Measurements from ENCODE around the gene SUV39H1.
"Not testable (repeated sequence)": the region's sequence is repeated elsewhere in the genome, so short reads cannot be mapped to it uniquely, and the experiment has no call there.

The SUV39H1 gene

DNA sequence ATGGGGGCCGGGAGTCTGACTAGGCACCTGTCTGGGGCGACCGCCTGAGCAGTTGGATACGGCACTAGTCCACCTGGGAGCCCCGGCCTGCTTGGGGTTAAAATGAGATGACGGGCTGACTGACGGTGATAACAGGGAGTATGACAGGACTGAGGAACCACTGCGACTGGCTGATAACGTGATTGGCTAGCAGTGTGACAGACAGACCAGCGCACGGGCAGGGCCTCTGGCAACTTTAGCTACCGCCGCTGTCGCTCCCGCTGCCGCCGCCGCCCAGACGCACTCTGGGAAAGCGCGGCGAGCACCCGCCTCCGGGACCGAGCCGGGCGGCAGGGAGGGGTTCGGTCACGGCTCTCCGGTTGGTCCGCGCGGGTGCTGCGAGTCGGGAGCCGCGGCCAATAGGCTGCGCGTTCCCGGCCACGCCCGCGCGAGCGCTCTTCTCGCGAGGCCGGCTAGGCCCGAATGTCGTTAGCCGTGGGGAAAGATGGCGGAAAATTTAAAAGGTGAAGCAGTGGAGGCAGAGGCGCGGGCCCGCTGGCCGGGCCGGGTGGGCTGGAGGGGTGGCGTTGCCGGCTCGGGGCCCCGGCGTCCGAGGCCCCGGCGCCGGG, at the start of gene SUV39H1:
Gene SUV39H1, plus strand, starts transcription at position 434 of the 608 bp plus-strand sequence. Its CDS starts 51 bp downstream, at position 485.
- DNase-seq, result peak; percentile 92

GRCh38 chrX:48648336-48648751, 48.2 kb upstream of the SUV39H1 start:
- DNase-seq, result peak; percentile 30

DNA sequence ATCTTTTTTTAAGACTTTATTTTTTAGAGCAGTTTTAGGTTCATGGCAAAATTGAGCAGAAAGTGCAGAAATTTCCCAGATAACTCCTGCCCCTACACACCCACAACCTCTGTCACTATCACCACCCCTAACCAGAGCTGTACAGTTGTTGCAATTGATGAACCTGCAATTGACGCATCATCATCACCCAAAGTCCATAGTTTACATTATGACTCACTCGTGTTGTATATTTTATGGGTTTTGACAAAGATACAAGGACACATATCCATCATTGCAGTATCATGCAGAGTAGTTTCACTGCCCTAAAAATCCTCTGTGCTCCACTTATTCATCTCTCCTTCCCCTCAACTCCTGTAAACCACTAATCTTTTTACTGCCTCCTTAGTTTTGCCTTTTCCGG, 47.4 kb upstream of the SUV39H1 start:
- DNase-seq, result no peak

DNA sequence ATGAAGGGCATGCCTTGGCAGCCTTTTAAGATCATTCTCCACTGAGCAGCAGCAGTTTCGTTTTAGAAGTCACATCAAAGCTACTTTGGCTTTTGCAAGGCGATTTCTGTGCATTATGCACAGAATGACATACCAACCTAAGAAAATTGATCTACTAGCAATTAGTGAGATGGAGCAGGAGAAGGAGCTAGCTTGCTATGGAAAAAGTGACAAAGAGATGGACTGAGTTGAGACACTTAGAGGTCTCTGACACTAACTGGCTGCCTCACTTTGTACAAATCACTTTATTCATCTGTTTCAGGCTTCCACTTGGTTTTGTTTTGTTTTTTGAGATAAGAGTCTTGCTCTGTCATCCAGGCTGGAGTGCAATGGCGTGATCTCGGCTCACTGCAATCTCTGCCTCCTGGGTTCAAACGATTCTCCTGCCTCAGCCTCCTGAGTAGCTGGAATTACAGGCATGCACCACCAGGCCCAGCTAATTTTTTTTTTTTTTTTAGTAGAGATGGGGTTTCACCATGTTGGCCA, 44.4 kb upstream of the SUV39H1 start:
- not testable (repeated sequence) for DNase-seq

DNA sequence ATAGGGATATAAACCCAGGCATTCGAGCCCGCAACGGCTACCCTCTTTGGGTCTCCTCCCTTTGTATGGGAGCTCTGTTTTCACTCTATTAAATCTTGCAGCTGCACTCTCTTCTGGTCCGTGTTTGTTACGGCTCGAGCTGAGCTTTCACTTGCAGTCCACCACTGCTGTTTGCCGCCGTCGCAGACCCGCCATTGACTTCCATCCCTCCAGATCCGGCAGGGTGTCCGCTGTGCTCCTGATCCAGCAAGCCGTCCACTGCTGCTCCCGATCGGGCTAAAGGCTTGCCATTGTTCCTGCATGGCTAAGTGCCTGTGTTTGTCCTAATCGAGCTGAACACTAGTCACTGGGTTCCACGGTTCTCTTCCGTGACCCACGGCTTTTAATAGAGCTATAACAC, 41.8 kb upstream of the SUV39H1 start:
- DNase-seq, result not testable (repeated sequence)

DNA sequence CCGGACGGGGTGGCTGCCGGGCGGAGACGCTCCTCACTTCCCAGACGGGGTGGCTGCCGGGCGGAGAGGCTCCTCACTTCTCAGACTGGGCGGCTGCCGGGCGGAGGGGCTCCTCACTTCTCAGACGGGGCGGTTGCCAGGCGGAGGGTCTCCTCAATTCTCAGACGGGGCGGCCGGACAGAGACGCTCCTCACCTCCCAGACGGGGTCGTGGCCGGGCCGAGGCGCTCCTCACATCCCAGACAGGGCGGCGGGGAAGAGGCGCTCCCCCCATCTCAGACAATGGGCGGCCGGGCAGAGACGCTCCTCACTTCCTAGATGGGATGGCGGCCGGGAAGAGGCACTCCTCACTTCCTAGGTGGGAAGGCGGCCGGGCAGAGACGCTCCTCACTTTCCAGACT, 36.8 kb upstream of the SUV39H1 start:
- DNase-seq, result not testable (repeated sequence)

DNA sequence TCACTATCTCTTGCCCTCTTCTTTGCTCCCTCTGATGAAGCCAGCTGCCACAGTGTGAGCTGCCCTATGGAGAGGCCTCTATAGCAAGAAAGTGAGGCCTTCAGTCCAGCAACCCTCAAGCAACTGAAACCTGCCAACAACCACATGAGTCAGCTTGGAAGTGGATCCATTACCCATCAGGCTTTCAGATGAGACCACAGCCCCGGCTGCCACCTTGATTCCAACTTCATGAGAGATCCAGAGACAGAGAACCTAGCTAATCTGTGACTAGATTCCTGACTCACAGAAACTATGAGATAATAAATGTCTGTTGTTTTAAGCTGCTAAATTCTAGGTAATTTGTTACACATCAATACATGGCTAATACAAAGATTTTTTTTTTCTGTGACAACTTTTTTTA, 33.3 kb upstream of the SUV39H1 start:
- no peak for DNase-seq

DNA sequence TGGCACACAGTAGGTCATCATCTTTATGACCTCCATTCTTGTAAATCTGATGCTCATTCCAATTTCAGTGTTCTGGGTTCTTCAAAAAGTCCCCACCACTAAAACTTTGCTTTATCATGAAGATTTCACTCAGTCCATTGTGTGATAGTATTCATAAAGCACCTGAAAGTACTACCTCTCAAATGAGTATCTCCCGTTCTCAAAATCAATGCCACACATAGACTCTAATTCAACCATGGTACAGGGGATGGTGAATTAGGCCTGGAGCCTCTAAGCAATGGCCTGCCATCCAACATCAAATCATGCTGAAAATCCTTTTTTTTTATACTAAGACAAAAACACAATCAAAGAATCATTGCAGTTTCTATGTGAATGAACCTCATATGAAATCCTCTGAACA, 32.4 kb upstream of the SUV39H1 start:
- no peak for DNase-seq

GRCh38 chrX:48665991-48666390, 30.5 kb upstream of the SUV39H1 start:
- DNase-seq, result no peak

DNA sequence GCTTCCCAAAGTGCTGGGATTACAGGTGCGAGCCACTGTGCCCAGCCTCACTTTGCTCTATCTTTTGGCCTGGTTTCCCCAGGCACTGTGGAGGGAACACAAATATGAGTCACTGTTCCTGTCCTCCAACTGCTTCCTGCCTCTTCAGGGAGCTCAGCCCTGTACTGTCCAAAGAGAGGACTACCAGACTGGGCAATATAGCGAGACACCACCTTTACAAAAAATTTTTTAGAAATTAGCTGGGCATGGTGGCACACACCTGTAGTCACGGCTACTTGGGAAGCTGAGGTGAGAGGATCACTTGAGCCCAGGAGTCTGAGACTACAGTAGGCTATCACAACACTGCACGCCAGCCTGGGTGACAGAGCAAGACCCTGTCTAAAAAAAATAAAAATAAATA, 29.9 kb upstream of the SUV39H1 start:
- DNase-seq, result no peak

GRCh38 chrX:48667509-48667908, 29.0 kb upstream of the SUV39H1 start:
- no peak for DNase-seq

DNA sequence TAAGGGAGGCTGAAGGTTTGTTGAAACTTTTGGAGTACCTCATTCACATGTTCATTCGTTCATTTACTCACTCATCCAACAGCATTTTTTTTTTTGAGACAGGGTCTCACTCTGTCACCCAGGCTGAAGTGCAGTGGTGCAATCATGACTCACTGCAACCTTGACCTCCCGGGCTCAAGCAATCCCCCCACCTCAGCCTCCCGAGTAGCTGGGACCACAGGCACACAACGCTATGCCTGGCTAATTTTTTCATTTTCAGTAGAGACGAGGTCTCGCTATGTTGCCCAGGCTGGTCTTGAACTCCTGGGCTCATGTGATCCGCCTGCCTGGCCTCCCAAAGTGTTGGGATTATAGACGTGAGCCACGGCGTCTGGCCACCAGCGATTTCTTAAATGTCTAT, 28.3 kb upstream of the SUV39H1 start:
- DNase-seq, result not testable (repeated sequence)

- DNase-seq, result peak; percentile 92
Observed at GRCh38 chrX:48676106-48676892, 20.2 kb upstream of the SUV39H1 start.

- no peak for DNase-seq
Observed at GRCh38 chrX:48676893-48677270, 19.7 kb upstream of the SUV39H1 start.

- no peak for DNase-seq
Observed at GRCh38 chrX:48677516-48677915, 19.0 kb upstream of the SUV39H1 start.

DNA sequence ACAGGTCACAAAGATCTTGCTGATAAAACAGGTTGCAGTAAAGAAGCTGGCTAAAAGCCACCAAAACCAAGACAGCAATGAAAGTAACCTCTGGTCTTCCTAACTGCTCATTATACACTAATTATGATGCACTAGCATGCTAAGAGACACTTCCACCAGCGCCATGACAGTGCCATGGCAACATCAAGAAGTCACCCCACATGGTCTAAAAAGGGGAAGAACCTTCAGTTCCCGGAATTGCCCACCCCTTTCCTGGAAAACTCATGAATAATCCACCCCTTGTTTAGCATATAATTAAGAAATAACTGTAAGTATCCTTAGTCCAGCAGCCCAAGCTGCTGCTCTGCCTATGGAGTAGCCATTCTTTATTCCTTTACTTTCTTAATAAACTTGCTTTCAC, 16.1 kb upstream of the SUV39H1 start:
- DNase-seq, result not testable (repeated sequence)

GRCh38 chrX:48680925-48681324, 15.6 kb upstream of the SUV39H1 start:
- DNase-seq, result not testable (repeated sequence)

- DNase-seq, result no peak
Observed at GRCh38 chrX:48681539-48682183, 14.9 kb upstream of the SUV39H1 start.

- DNase-seq, result not testable (repeated sequence)
Observed at GRCh38 chrX:48682795-48683194, 13.7 kb upstream of the SUV39H1 start.

DNA sequence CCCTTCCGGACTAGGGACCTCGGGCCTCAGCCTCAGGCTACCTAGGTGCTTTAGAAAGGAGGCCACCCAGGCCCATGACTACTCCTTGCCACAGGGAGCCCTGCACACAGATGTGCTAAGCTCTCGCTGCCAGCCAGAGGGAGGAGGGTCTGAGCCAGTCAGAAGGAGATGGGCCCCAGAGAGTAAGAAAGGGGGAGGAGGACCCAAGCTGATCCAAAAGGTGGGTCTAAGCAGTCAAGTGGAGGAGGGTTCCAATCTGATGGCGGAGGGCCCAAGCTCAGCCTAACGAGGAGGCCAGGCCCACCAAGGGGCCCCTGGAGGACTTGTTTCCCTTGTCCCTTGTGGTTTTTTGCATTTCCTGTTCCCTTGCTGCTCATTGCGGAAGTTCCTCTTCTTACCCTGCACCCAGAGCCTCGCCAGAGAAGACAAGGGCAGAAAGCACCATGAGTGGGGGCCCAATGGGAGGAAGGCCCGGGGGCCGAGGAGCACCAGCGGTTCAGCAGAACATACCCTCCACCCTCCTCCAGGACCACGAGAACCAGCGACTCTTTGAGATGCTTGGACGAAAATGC, 13.0 kb upstream of the SUV39H1 start, which contains the start of gene WAS:
Gene WAS, plus strand, starts transcription at position 389 of the 572 bp plus-strand sequence. Its CDS starts 55 bp downstream, at position 444.
- no peak for DNase-seq

- no peak for DNase-seq
Observed at GRCh38 chrX:48684134-48684533, 12.4 kb upstream of the SUV39H1 start.

DNA sequence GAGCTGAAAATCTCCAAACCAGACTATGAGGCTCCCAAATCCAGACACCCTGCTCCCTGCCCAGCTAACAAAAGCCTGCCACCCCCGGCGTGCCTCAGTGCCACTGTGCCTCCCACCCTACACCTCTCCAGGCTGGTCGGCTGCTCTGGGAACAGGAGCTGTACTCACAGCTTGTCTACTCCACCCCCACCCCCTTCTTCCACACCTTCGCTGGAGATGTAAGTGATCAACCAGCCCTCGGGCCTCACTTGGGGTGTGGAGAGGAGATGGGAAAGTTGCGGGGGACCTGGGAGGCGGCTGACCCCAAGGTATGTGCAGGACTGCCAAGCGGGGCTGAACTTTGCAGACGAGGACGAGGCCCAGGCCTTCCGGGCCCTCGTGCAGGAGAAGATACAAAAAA, 11.1 kb upstream of the SUV39H1 start:
- no peak for DNase-seq

DNA sequence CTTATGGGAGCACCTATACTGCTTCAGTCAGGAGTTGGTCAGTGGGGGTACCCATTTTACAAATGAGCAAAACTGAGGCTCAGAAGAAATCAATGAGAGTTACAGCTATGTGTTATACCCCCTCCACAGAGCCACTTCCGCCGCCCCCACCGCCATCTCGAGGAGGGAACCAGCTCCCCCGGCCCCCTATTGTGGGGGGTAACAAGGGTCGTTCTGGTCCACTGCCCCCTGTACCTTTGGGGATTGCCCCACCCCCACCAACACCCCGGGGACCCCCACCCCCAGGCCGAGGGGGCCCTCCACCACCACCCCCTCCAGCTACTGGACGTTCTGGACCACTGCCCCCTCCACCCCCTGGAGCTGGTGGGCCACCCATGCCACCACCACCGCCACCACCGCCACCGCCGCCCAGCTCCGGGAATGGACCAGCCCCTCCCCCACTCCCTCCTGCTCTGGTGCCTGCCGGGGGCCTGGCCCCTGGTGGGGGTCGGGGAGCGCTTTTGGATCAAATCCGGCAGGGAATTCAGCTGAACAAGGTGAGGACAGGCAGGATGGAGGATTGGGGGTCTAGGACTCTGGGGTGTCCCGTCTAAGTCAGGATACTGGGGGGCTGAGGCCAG, 7.9 kb upstream of the SUV39H1 start:
- no peak for DNase-seq
